GM21717 (cell line): Measurements from ENCODE around the gene CA9.

ENCODE experiments used
- ATAC-seq: cut with Tn5 transposase; IDR thresholded peaks from one replicate; pipeline ENCODE4 v1.9.1; 2021; ENCODE audit warnings: mild to moderate bottlenecking, moderate library complexity; ENCODE audit not compliant: unreplicated experiment

Gene CA9

GRCh38 chr9:35714123-35714522, 40.4 kb downstream of the CA9 start:
- ATAC-seq, result no peak

GRCh38 chr9:35714579-35715252, 41.0 kb downstream of the CA9 start:
- no peak for ATAC-seq

GRCh38 chr9:35716230-35716629, 42.5 kb downstream of the CA9 start:
- ATAC-seq, result no peak

- no peak for ATAC-seq
These were observed 43.6 kb downstream of the CA9 start for GRCh38 chr9:35717132-35717870.

GRCh38 chr9:35718721-35719511, 45.2 kb downstream of the CA9 start:
- no peak for ATAC-seq

GRCh38 chr9:35719546-35719945, 45.8 kb downstream of the CA9 start:
- no peak for ATAC-seq

GRCh38 chr9:35723426-35723825, 49.7 kb downstream of the CA9 start:
- no peak for ATAC-seq

GRCh38 chr9:35723908-35724307, 50.2 kb downstream of the CA9 start:
- ATAC-seq, result no peak

- ATAC-seq, result no peak
These were observed 51.6 kb downstream of the CA9 start for GRCh38 chr9:35725362-35725761.

GRCh38 chr9:35726931-35727330, 53.2 kb downstream of the CA9 start:
- no peak for ATAC-seq

GRCh38 chr9:35727676-35728040, 53.9 kb downstream of the CA9 start:
- no peak for ATAC-seq

- ATAC-seq, result no peak
These were observed 54.6 kb downstream of the CA9 start for GRCh38 chr9:35728041-35728971.

- ATAC-seq, result no peak
These were observed 55.4 kb downstream of the CA9 start for GRCh38 chr9:35729101-35729500.

GRCh38 chr9:35729700-35730485, 56.2 kb downstream of the CA9 start:
- ATAC-seq, result no peak

- no peak for ATAC-seq
These were observed 56.7 kb downstream of the CA9 start for GRCh38 chr9:35730486-35730854.
